HG02970 (cell line): ENCODE results near the gene PDILT.
"Not testable (repeated sequence)": the region's sequence is repeated elsewhere in the genome, so short reads cannot be mapped to it uniquely, and the experiment has no call there.

Source experiments
- ATAC-seq: cut with Tn5 transposase; IDR thresholded peaks from one replicate; pipeline ENCODE4 v1.9.1; 2021; ENCODE audit warnings: mild to moderate bottlenecking, moderate library complexity, moderate number of reproducible peaks; ENCODE audit not compliant: unreplicated experiment, low FRiP score

Gene PDILT

DNA sequence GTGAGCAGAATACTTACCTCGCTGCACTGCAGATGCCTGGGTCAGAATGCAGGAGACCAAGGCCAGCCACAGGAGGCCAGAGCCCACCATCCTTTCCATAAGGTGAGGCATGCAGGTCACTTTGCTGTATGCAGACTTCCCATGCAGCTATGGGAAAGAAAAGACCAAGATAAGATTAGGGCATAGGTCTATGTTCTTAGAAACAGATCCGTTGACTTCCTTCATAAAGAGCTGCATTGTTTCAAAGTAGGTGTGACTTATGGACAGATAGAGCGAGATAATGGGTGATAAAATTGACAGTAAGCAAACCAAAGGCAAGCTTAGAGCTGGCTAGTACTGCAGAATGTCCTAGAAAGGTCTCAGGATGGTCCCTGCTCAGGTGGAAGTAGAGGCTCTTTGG is 78.2 kb downstream of the PDILT start:
- ATAC-seq = no peak

DNA sequence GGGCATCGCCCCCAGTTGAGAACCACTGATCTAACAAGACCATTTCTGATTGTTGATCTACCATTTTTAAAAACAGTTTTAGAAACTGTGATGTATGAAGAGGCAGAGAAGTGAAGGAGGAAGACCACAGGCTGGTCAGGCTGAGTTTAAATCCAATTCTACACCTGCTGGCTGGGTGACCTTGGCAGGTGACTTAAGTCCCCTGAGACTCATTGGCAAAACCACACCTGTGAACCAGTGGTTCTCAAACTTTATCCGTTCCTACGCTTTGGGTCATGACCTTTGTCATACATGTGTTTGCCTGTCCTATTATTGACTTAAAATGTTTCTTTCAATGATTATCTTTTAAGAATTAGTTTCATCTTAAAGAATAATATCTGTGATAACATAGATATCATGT is 79.5 kb downstream of the PDILT start:
- no peak for ATAC-seq

- ATAC-seq = no peak
Measured at GRCh38 chr16:20323591-20324117, 80.9 kb downstream of the PDILT start.

DNA sequence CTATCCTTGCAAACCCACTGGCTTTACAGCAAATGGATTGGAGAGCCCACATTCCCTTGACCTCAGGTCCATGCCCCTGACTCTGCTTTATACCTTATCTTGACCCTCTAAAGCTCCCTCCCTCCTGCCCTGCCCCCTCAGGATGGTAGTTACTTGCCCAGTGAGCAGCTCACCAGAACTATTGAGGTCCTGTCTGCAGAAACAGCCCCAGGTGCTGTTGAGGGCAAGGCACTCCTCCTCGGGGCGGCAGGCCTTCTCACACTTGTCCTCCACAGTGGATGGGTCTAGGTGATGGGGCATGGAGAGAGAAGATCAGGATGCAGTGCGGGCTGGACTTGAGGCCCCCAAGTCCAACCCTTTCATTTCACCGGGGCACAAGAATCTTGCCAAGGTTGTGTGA is 81.8 kb downstream of the PDILT start:
- ATAC-seq = no peak

DNA sequence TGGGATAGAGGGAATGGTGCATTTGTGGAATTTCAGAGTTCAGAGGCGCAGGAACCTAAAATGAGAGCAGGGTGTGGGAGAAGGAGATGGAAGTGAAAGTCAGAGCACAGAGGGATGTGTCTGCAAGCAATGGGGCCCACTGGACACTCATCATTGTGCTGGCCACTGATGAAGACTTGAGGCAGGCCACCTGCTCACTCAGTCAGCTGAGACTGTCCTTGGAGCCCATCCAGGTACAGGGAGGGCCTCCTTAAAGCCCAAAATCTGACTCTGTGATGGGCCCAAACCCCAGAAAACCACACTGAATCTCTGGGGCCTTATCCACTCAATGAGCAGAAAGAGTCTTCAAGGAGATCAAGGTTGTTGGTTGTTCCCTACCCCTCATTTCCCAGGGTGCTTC is 82.9 kb downstream of the PDILT start:
- no peak for ATAC-seq

DNA sequence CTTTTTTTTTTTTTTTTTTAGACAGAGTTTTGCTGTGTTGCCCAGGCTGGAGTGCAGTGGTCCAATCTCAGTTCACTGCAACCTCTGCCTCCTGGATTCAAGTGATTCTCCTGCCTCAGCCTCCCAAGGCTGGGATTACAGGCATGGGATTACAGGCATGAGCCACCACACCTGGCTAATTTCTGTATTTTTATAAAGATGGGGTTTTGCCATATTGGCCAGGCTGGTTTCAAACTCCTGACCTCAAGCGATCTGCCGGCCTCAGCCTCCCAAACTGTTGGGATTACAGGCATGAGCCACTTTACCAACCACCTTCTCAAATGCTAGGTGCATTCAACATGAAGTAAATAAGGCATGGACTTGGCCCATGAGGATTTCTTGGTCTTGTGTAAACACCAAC is 83.5 kb downstream of the PDILT start:
- ATAC-seq = not testable (repeated sequence)

- no peak for ATAC-seq
Measured at GRCh38 chr16:20320592-20320991, 83.9 kb downstream of the PDILT start.

GRCh38 chr16:20320178-20320577 is 84.4 kb downstream of the PDILT start:
- no peak for ATAC-seq

DNA sequence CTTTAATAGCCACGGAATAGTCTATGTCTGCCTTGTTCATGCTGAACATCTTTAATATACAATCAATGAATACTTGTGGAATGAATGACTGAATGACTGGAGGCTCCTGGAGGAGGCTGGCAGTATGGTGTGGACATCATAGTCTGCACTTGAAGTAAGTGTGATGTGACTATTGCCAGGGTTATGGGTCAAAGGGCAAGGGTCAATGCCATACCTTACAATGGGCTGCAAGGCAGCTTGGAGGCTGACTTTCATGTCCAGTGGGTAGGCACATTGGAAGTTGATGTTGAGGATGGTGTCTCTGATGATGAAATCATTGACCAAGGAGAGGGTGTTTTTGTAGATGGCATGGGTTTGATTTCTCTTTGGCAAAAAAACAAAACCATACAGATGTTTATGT is 85.1 kb downstream of the PDILT start:
- ATAC-seq = no peak

GRCh38 chr16:20318437-20318836 is 86.1 kb downstream of the PDILT start:
- ATAC-seq = no peak

DNA sequence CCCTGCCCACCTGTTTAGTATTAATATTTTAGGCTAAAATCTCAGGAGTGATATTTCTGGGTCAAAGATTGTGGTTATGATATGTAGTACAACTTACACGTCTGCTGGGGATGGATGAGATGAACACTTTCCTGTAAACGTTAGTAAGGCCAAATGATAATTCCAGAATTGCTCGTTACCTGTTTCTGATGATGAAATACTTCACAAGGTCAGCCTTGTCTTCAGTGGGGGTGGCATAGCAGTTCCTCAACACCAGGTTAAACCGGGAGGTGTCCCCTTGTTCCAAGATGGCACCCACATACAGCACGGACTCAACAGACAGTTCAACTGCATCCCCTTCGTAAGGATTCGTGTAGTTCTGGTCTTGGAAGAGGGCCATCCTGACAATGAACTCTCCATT is 86.5 kb downstream of the PDILT start:
- ATAC-seq = no peak

- no peak for ATAC-seq
Measured at GRCh38 chr16:20317117-20317516, 87.4 kb downstream of the PDILT start.

- no peak for ATAC-seq
Measured at GRCh38 chr16:20316715-20317114, 87.8 kb downstream of the PDILT start.

DNA sequence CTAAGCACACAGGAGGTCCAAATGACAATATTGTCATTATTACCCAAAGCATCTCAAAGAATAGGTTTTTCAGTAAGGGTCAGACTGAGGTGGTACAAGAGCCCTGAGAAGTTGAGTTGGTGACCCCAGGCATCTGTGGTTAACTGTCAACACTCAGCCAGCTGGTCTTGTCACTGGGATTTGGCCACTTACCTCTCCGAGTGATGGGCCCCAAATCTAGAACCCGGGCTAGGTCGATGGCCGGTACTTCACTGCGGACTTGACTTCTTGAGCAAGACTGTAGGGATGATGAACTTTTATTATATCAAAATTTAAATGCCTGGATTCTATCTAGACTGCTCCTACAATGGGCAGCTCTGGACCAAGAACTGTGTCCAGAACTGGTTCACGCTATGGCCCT is 88.8 kb downstream of the PDILT start:
- ATAC-seq = no peak

DNA sequence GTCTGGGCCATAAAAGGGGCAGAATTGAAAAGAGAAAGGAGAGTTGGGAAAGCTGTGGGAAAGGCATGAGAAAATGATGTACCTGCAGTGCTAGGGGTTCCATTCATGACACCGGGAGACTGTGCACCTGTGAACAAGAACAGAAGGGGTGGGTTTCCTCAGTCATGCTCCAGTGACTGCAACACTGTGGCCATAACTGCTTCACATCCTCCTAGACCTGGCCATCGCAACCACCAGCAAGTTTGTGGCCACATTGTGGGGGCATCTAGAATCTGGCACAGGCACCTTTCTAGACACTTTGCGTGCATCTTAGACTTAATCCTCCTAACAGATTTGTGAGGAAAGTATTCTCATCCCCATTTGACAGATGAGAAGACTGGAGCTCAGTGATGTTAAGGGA is 90.0 kb downstream of the PDILT start:
- no peak for ATAC-seq

DNA sequence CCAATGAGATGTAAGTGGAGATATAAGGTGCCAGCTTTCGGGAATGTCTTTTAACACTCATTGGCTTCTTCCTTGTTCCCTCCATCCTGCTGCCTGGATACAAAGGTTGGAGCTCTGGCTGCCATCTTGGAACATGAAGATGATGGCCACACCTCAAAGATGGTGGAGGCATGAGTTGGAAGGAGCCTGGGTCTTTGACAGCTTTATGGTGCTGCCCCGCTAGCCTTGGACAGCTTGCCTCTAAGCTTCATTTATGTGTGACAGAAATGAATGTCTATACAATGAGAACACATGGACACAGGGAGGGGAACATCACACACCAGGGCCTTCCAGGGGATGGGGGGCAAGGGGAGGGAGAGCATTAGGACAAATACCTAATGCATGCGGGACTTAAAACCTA is 90.8 kb downstream of the PDILT start:
- no peak for ATAC-seq

DNA sequence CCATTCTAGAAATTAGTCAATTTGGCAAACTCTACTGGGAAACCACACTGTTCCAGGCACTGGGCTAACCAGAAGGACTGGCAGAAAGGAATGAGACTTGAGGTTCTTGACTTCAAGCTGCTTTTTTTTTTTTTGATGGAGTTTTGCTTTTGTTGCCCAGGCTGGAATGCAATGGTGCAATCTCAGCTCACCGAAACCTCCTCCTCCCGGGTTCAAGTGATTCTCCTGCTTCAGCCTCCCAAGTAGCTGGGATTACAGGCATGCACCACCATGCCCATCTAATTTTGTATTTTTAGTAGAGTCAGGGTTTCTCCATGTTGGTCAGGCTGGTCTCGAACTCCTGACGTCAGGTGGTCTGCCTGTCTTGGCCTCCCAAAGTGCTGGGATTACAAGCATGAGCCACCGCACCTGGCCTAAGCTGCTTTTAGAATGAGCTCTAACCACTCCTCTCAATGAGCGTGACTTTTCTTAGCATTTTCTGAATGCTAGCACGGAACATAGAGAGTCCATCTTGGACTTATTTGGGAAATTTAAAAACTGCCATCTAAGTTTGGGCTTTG is 91.9 kb downstream of the PDILT start:
- ATAC-seq = not testable (repeated sequence)

GRCh38 chr16:20311548-20311947 is 93.0 kb downstream of the PDILT start:
- no peak for ATAC-seq

- ATAC-seq = no peak
Measured at GRCh38 chr16:20310421-20311395, 93.8 kb downstream of the PDILT start.

GRCh38 chr16:20309786-20310185 is 94.8 kb downstream of the PDILT start:
- no peak for ATAC-seq
